DOHH2 (cell line): ENCODE data around the gene PNLIPRP3.

Source experiments
- EZH2phosphoT487 ChIP-seq: fragments of 200-600 bp; sonication (generic); IDR thresholded peaks from 2 replicates; pipeline ENCODE4 v1.6.1; 2017; ENCODE audit warnings: borderline replicate concordance, mild to moderate bottlenecking, antibody characterized with exemption, low read length, moderate library complexity, mixed read lengths
- TF ChIP-seq, protein P1 (sequence below): fragments of 200-600 bp; sonication (generic); IDR thresholded peaks from one replicate; pipeline ENCODE4 v1.5.1; 2014; ENCODE audit warnings: antibody characterized with exemption, mild to moderate bottlenecking, low read depth, low read length; ENCODE audit not compliant: poor library complexity, severe bottlenecking

DNA sequence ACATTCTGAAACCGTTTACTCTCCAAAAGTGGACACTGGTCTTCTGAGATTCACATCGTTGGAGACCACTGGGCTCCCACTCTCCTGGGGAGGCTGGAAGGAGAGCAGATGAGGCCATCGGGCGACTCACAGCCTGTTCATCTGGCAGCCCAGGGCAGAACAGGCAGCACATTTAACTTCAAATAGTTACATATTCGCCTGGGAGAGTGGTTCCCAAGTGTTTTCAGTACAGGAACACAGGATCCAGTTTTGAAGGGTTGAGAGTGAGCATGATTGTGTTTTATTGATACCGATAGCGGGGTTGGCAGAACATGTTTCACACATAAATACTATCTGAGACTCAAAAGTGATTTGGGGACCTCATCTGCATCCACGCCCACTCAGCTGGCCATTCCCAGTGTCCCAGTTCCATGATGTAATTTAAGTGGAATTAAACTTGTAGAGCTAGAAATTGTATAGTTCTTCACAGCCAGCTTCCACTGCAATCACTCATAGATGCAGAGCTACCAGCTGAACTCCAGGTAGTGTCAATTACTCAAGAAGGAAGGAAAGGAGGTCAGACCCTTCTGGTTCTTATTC is 95.2 kb downstream of the PNLIPRP3 start:
- TF ChIP-seq, protein P1, sequence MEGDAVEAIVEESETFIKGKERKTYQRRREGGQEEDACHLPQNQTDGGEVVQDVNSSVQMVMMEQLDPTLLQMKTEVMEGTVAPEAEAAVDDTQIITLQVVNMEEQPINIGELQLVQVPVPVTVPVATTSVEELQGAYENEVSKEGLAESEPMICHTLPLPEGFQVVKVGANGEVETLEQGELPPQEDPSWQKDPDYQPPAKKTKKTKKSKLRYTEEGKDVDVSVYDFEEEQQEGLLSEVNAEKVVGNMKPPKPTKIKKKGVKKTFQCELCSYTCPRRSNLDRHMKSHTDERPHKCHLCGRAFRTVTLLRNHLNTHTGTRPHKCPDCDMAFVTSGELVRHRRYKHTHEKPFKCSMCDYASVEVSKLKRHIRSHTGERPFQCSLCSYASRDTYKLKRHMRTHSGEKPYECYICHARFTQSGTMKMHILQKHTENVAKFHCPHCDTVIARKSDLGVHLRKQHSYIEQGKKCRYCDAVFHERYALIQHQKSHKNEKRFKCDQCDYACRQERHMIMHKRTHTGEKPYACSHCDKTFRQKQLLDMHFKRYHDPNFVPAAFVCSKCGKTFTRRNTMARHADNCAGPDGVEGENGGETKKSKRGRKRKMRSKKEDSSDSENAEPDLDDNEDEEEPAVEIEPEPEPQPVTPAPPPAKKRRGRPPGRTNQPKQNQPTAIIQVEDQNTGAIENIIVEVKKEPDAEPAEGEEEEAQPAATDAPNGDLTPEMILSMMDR: no peak
- no peak for TF ChIP-seq EZH2phosphoT487
